Left kidney (tissue), 2 donors: ENCODE results near the gene PRKCI. TPM values are rescaled to one million over a fixed set of nuclear protein-coding genes. Genes with fewer than 3 reads are reported as not detected.
"Not testable (repeated sequence)": the region's sequence is repeated elsewhere in the genome, so short reads cannot be mapped to it uniquely, and the experiment has no call there.

Experiments used
- DNase-seq: peaks from one replicate; pipeline ENCODE4 v3.0.0-alpha.2; 2013
- polyA plus RNA-seq: library from polyadenylated mRNA; unstranded; fragments of 120-200 nt; gene quantifications from one replicate; pipeline ENCODE4 v1.2.1, GENCODE V29; 2013; ENCODE audit not compliant: insufficient read length

PRKCI gene
- polyA plus RNA-seq, 1 donor, result 97.0 TPM

DNA sequence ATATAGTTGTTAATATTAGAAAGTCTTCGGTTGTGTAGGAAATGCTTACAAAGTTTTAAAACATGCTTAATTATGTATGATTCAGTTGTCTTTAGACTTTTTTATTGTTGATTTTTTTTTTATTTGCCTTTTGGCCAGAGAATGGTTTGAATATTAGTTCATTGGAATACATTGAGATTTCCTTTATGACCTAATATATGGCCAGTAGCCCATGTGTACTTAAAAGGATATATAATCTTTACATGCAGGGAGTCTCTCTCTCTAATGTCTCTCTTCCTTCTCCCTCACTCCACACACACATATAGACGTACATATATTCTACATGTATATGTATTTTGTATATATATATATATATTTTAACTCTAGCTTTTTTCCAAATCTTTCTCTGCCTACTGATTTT, 68.0 kb downstream of the PRKCI start:
- no peak for DNase-seq

DNA sequence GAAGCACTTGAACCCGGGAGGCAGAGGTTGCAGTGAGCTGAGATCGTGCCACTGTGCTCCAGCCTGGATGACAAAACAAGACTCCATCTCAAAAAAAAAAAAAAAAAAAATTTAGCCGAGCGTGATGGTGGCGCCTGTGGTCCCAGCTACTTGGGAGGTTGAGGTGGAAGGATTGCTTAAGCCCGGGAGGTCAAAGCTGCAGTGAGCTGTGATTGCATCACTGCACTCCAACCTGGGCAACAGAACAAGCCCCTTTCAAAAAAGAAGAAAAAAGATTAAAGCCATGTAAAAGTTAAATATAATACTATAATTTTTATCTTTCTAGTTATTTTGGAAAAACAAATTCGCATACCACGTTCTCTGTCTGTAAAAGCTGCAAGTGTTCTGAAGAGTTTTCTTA, 73.4 kb downstream of the PRKCI start:
- DNase-seq, result no peak

DNA sequence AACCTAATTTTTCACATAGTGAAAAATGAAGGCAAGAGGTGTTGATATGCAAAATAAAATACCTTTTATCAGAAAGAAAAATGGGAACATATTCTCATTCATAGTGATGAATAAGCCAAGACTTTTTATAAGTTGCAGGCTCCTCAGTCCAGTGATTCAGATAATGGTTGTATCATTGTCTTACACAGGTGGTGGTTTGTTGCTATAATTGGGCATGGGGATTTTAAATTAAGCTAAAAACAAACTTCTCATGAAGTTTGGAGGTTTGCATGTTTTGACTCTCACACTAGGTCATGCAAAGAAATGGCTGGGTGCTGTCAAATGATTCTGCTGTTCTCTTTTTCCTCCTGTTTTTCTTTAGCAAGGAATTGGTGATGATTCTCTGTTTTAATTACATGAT, 74.5 kb downstream of the PRKCI start:
- no peak for DNase-seq

DNA sequence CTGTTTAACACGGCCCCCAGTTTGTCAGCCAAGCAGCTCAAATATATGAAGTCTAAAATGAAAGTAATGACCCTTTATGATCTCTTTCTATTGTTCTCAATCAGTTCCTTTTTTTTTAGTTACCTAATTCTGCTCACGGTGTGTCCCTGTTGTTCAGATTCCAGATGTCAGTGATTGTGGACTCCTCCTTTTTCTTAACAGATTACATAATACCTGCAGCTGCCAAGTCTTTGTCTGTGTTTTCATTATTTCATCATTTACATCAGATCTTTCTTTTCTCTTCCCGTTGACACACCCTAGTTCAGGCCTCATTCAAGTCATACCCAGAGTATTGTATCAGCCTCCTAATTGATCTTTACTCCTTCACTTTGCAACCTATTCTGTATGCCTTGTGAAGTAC, 79.2 kb downstream of the PRKCI start:
- no peak for DNase-seq

DNA sequence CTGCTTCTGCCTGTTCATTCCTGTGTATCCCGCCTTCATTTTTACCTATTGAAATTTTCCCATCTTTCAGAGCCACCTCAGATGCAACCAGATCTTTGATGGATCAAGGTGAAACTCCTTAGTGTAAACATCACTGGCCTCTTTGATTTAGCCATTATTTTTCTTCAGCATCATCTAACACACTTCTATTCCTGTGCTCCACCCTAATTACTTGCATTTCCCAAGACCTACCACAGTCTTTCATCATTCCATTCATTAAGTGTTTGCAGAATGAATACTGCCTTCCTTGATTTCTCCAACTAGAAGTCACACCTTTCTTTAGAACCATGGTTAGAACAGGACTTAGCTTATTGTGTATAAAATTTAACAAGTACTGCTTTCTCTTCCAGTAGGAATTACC, 79.8 kb downstream of the PRKCI start:
- DNase-seq, result no peak

DNA sequence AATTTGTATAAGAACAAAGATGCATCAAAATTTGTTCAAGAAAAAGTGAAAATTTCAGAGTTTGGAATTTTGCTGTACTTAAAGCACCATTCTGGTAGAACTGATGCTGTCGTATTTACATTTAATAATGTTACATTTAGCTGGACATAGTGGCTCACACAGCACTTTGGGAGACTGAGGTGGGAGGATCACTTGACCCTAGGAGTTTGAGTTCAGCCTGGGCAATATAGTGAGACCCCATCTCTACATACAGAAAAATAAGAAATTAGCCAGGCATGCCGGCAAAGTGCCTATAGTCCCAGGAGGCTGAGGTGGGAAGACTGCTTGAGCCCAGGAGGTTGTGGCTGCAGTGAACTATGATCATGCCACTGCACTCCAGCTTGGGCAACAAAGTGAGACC, 83.8 kb downstream of the PRKCI start:
- no peak for DNase-seq

DNA sequence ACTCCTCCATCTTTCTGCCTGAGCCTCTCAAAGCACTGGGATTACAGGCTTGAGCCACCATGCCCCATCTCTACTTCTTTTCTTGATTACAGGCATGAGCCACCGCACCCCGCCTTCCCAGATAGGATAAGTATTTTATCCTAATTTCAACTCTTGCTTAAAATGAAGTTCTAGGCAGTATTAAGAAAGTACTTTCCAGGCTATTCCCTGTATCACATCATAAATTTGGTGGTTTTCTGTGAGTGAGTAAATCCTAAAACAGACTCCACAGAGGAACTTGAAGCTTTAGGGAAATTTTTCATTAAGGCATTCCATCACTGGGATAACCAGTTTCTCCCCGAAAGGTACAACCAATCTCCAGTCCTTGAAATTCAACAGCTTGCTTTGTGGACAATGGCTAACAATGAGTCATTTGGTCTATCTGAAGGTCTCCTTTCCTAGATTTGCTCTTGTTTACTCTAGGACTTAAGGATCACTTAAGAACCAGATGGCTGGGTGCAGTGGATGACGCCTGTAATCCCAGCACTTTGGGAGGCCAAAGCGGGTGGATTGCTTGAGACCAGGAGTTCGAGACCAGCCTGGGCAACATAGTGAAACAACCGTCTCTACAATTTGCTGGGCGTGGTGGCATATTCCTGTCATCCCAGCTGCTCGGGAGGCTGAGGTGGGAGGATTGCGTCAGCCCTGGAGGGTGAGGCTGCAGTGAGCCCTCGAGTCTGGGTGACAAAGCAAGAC, 85.6 kb downstream of the PRKCI start:
- no peak for DNase-seq

DNA sequence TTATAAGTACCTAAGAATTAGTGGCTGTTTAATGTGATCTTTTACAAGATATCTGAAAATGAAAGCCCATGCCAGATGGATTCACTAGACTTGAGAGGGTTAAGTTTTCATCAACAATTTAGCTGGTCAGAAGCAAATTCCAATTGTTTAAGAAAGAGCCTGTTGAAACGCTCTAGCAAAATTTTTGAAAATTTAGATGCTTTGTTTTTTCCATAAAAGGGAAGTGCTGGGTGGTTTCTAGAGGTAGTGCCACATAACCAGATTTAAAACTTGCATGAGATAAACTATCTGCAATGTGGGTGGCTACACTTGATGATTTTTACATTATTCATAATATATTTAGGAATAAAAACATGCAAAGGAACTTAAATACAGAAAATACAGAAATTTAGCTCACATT, 86.8 kb downstream of the PRKCI start:
- no peak for DNase-seq

DNA sequence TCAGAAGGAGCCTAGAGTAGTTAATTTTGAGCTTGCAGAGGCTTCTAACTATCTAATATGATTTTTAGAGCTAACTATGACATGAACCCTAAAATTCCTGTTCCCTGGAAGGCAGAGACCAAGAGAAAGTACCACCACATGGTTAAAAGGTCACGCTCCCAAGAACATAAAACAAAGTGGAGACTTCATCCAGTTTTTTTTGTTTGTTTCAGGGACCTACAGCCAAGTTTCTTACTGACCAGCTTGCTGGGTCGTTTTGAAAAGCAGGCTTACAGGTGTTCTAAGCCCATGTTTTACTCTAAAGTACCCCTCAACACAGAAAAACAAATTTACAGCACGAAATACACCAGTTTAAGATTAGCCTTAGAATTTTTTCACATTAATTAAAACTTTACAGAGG, 95.7 kb downstream of the PRKCI start:
- no peak for DNase-seq

DNA sequence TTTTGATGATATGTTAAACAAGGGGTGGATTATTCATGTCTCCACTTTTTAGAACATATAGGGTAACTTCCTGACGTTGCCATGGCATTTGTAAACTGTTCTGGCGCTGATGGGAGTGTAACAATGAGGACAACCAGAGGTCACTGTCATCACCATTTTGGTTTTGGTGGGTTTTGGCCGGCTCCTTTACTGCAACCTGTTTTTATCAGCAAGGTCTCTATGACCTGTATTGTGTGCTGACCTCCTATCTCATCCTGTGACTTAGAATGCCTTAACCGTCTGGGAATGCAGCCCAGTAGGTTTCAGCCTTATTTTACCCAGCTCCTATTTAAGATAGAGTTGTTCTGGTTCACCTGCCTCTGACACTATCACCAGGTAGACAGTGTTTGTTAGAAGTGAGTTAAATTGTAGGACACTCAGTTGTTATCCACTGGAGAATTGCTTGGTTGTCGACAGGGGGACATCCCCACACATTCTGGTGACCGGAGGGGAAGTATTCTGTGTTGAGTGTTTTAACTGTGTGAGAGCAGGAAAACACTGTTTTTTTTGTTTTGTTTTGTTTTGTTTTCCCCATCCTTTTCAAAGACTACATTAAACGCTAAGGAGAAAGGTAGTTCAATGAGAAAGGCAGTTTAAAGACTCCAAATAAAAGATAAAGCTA, 98.4 kb downstream of the PRKCI start:
- DNase-seq, result no peak

DNA sequence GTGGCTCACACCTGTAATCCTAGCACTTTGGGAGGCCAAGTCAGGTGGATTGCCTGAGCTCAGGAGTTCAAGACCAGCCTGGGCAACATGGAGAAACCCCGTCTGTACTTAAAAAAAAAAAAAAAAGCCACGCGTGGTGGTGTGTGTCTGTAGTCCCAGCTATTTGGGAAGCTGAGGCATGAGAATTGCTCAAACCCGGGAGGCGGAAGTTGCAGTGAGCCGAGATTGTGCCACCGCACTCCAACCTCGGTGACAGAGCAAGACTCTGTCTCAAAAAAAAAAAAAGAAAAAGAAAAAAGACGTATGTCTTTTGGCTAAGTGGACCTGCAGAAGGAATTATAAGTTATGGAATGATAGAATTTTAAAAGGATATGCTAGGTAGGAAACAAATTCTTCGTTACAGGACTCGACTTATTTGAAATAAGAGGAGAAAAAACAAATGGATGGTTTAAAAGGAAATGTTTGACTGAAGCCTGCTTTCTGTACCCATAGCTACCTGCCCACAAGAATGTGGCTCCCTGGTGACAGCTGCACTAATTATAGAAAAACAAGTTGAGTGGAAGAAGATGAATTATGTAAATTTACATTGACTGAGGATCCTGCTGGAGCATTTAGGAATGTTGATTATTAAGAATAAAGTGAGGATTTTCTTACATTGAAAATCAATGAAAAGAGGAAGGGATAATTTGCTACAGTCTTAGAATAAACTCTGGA, 99.3 kb downstream of the PRKCI start:
- no peak for DNase-seq

DNA sequence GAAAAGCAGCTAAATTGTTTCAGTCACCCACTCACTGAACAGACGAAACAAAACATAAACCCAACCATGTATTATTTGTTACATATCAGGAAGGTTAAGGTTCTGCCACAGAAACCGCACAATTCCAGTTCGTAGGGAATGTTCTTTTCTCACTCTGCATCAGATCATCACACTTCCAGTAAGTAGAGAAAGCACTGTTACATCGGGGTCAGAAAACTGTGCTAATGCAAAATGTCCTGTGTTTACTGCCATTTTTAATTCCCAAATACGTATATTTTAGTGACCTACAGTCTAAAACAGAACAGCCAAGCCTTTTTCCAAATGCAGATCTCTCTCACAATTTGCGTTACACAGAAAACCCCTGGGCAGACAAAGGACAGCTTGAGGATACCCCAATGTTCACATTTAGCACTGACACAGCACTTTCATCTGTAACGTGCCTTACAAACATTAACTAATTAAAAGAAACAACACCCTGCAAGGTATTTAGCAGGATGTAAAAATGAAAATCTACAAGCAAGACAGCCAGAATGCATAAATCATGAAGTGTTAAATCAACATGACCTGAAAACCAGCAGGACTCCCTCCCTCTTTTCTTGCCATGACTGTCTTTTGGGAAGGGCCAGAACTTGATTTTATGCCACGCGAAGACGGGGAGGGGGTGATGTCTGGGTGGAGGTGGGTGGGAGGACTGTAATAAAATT, 100.5 kb downstream of the PRKCI start:
- no peak for DNase-seq

DNA sequence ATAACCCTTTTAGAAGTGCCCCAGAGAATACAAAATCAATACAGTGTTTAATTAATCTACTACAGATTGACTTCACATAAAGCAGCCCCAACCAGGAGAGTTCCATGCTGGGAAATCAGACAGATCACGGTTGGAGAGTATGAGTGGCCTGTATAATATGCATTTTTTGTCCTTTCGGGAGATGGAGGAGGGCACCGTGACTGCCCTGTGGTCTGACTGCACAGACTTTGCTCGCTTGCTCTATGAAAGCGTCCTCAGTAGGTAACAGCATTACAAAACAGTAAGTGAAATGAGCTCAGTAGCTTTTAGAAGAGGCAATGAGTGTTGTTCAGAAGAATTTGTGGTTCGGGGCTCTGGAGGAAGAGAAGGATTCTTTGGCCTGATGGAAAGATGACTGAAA, 101.1 kb downstream of the PRKCI start:
- no peak for DNase-seq

DNA sequence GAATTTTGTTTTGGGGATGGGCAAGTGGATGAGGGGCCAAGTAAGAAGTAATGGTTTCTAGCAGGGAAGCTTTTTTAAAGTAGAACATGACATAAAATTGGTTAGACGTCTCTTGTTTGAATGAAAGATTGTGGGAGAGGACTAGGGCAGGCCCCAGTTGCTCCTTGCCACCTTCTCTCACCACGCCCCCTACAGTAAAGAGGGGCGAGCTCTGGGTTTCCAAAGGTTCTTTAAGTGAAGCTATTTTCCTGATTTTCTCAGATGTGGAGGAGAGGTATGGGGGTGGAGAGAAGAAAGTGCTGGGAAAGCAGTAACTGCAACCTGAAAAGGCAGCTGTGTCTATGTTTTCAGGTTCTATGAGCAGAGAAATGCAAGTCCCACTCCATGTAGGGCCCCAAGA, 102.7 kb downstream of the PRKCI start:
- DNase-seq, result no peak

DNA sequence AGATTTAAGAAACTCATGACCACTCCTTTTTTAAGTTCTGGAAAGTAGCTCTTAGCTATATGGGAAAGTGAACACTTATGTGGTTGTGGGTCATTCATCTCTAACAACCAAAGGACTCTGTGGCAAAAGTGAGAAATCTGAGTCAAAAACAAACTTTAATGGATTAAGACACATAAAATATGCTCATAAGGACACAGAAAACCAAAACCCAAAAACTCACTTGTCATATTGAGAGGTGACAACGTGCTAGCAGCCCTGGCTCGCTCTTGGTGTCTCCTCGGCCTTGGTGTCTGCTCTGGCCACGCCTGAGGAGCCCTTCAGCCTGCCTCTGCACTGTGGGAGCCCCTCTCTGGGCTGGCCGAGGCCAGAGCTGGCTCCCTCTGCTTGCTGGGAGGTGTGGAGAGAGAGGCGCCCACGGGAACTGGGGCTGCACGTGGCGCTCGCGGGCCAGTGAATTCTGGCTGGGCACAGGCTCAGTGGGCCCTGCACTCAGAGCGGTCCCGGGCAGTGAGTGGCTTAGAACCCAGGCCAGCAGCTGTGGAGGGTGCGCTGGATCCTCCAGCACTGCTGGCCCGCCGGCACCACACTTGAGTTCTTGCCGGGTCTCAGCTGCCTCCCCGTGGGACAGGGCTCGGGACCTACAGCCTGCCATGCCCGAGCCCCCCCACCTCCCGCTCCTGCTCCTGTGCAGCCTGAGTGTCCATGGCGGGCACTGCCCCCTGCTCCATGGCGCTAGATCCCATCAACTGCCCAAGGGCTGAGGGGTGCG, 105.0 kb downstream of the PRKCI start:
- no peak for DNase-seq

DNA sequence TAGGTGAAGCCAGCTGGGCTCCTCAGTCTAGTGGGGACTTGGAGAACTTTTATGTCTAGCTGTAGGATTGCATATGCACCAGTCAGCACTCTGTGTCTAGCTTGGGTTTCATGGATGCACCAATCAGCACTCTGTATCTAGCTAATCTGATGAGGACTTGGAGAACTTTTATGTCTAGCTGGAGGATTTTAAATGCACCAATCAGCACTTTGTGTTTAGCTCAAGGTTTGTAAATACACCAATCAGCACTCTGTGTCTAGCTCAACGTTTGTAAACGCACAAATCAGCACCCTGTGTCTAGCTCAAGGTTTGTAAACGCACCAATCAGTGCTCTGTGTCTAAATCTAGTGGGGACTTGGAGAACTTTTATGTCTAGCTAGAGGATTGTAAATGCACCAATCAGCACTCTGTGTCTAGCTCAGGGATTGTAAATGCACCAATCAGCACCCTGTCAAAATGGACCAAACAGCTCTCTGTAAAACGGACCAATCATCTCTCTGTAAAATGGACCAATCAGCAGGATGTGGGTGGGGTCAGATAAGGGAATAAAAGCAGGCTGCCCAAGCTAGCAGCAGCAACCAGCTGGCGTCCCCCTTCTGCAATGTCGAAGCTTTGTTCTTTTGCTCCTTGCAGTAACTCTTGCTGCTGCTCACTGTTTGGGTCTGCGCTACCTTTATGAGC, 105.8 kb downstream of the PRKCI start:
- DNase-seq, result not testable (repeated sequence)

DNA sequence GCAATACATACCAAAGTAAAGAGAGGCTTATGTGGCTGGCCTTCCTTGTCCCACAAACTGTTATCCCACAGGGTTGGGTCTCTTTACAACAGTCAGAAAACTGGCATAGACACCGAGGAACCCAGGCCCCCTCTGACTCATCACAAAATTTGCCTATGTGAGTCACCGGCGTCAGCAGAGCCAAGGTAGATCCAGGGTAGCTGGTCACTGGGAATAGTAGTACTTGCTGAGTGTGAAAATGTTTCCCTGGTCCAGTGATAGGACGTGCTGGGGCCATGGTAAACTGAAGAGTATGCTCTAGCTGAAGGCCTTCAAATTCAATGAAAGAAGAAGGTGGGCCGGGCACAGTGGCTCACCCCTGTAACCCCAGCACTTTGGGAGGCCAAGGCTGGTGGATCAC, 108.1 kb downstream of the PRKCI start:
- DNase-seq, result no peak

DNA sequence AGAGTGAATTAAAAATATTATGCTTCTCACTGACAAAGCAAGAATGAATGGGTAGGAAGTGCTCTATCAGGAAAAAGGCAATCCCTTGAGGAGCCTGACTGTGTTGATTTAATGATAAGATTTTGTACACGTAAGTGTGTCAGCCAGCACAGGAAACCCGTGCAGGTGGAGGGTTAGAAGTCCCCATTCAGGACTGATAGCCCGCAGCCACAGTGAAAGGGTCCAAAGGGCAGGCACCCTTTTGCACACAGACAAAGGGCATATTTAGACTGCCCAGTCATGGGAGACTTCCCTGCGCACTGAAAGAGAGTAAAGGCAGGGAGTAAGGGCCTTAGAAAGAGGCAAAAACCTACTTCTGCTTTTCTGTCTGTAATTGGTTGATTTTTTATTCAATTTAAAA, 108.9 kb downstream of the PRKCI start:
- DNase-seq, result no peak

DNA sequence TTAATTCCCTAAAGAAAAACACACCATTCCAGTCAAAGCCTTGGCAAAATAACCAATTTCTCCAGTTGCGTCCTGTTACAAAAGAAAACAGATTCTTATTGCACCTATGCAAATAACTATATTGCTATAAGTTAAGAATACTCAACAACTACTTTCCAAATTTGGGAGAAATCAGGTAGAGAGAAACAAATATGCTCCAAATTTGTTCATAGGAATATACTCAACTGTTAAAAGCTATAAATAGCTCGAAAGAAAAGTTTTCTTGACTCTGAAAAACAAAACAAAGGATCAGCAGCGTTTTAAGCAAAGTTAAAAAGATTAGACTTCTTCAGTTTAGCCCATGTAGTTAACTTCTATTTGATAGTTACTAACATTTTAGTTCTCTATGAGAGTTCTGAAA, 115.2 kb downstream of the PRKCI start:
- no peak for DNase-seq

DNA sequence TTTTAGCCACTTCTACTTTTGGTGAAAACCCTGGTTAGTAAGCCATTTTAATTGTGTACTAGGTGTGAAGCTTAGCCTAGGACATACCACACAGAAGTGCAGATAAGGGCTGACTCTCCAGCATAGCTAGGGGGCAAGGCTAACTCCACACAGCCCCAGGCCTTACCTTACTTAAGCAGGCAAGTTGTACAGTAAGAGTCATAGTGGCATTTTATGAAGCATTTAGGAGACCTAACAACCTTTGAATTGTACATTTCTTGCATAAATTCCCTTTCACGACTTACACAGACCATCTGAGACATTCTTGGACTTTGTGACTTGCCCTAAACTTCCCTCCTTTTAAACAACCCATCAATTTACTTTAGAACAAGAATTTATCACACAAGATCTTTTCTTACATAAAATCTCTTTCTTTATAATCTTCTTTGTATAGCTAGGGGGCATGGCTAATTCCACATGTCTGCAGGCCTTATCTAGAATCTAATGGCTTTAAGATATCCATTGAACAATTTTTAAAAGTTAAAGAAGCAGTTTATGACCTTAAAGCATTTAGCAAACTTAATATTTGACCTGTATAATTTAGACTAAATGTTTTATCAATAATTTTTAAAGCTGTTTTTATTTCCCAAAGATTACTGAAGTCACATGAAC, 116.6 kb downstream of the PRKCI start:
- DNase-seq, result no peak

DNA sequence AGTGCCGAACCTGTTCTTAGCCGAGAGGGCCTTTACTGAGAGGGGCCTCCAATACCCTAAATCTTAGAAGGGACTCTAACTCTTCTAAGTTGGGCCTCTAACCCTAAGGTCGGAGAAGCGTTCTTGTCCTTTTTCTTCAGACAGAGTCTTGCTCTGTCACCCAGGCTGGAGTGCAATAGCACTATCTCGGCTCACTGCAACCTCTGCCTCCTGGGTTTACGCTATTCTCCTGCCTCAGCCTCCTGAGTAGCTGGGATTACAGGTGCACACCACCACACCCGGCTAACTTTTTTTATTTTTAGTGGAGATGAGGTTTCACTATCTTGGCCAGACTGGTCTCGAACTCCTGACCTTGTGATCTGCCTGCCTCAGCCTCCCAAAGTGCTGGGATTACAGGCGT, 120.0 kb downstream of the PRKCI start:
- not testable (repeated sequence) for DNase-seq
